GM10248 (cell line): ENCODE data around the gene HOXD1.

Source experiments
- CTCF ChIA-PET: fragments of 300-600 bp; sonication (Branson Sonifier 250); formaldehyde crosslinking; extraction: SDS; loops from one replicate; lab custom pipeline; 2021; ENCODE audit warnings: antibody characterized with exemption; lab: Yijun Ruan, JAX
- POLR2A ChIA-PET: fragments of 350-650 bp; sonication (Branson Sonifier 250); formaldehyde crosslinking; extraction: SDS; loops from one replicate; lab custom pipeline; 2020; ENCODE audit warnings: antibody characterized with exemption; lab: Yijun Ruan, JAX
- DNase-seq: peaks from one replicate; pipeline ENCODE4 v3.0.0; 2012; ENCODE audit errors: extremely low spot score
- CTCF ChIP-seq: IDR thresholded peaks from 2 replicates; pipeline ENCODE4 v1.5.1; 2012; ENCODE audit warnings: mild to moderate bottlenecking, low read depth; ENCODE audit errors: extremely low read depth, missing control alignments, control extremely low read depth

Gene HOXD1

GRCh38 chr2:176189681-176190641, 1.5 kb downstream of the HOXD1 start:
- CTCF ChIA-PET = interaction anchor here (0.9 to 1.7 kb wide), 2 partner anchors 15 to 265 kb away, joined by 3 to 5 read pairs; no protein-coding TSS in a partner anchor
- POLR2A ChIA-PET = no interaction called here
- TF ChIP-seq CTCF = no peak
- no peak for DNase-seq

GRCh38 chr2:176192351-176192750, 3.9 kb downstream of the HOXD1 start:
- DNase-seq = no peak
- no peak for TF ChIP-seq CTCF
- ChIA-PET POLR2A (no interaction called here), CTCF (interaction anchor here (0.8 kb wide), 1 partner anchor 350 kb away, joined by 3 read pairs; no protein-coding TSS in a partner anchor)

- no peak for DNase-seq
- ChIA-PET POLR2A (no interaction called here), CTCF (no interaction called here)
- TF ChIP-seq CTCF = no peak
Measured at GRCh38 chr2:176193048-176193447, 4.6 kb downstream of the HOXD1 start.

- TF ChIP-seq CTCF = no peak
- ChIA-PET POLR2A (interaction anchor here (0.6 kb wide), 1 partner anchor 39 kb away, joined by 3 read pairs; no protein-coding TSS in a partner anchor), CTCF (interaction anchor here (1.5 to 1.9 kb wide), 2 partner anchors 27 to 59 kb away, joined by 3 to 6 read pairs; no protein-coding TSS in a partner anchor)
Measured at GRCh38 chr2:176199902-176200301, 11.4 kb downstream of the HOXD1 start.

GRCh38 chr2:176200971-176201370, 12.5 kb downstream of the HOXD1 start:
- POLR2A ChIA-PET = no interaction called here
- DNase-seq = no peak
- CTCF ChIA-PET = no interaction called here
- TF ChIP-seq CTCF = no peak

More at GRCh38 chr2:176199902-176200301, 11.4 kb downstream of the HOXD1 start:
- no peak for DNase-seq

GRCh38 chr2:176202491-176202890, 14.0 kb downstream of the HOXD1 start:
- CTCF ChIA-PET = interaction anchor here (0.9 to 1.1 kb wide), 2 partner anchors 7 to 14 kb away, joined by 3 read pairs; no protein-coding TSS in a partner anchor
- POLR2A ChIA-PET = no interaction called here
- no peak for TF ChIP-seq CTCF
- no peak for DNase-seq
